Measurements from ENCODE around the gene PCDHA1.
"Not testable (repeated sequence)": the region's sequence is repeated elsewhere in the genome, so short reads cannot be mapped to it uniquely, and the experiment has no call there.

PCDHA1 gene

GRCh38 chr5:140808889-140809291 lies 22.9 kb downstream of the PCDHA1 start:
- DNase-seq = no peak

- no peak for DNase-seq
Observed at GRCh38 chr5:140821375-140822280, 35.7 kb downstream of the PCDHA1 start, which contains the start of gene PCDHA5. TSS of gene PCDHA5 (plus strand) at chr5:140821613.

GRCh38 chr5:140822281-140822629 lies 36.3 kb downstream of the PCDHA1 start:
- DNase-seq = no peak

GRCh38 chr5:140822969-140823368 lies 37.0 kb downstream of the PCDHA1 start:
- DNase-seq = not testable (repeated sequence)

GRCh38 chr5:140823475-140823874 lies 37.5 kb downstream of the PCDHA1 start:
- DNase-seq = no peak

GRCh38 chr5:140827704-140828361 lies 41.9 kb downstream of the PCDHA1 start, which contains the start of gene PCDHA6:
TSS of gene PCDHA6 (plus strand) at chr5:140827960. CDS start at chr5:140828092, 132 bp downstream.
- DNase-seq = no peak

- DNase-seq = no peak
Observed at GRCh38 chr5:140828362-140828737, 42.4 kb downstream of the PCDHA1 start.

GRCh38 chr5:140829511-140830501 lies 43.9 kb downstream of the PCDHA1 start:
- not testable (repeated sequence) for DNase-seq

GRCh38 chr5:140833993-140834392 lies 48.1 kb downstream of the PCDHA1 start, which contains the start of gene PCDHA7:
TSS of gene PCDHA7 (plus strand) at chr5:140834269. CDS start at chr5:140834384, 115 bp downstream.
- no peak for DNase-seq

- DNase-seq = not testable (repeated sequence)
Observed at GRCh38 chr5:140834439-140835008, 48.6 kb downstream of the PCDHA1 start.

GRCh38 chr5:140835622-140836510 lies 49.9 kb downstream of the PCDHA1 start:
- no peak for DNase-seq

- DNase-seq = no peak
Observed at GRCh38 chr5:140840978-140841962, 55.3 kb downstream of the PCDHA1 start, which contains the start of gene PCDHA8. TSS of gene PCDHA8 (plus strand) at chr5:140841187. CDS start at chr5:140841322, 135 bp downstream.

- DNase-seq = no peak
Observed at GRCh38 chr5:140842798-140843733, 57.1 kb downstream of the PCDHA1 start.

GRCh38 chr5:140848139-140849102 lies 62.5 kb downstream of the PCDHA1 start, which contains the start of gene PCDHA9:
TSS of gene PCDHA9 (plus strand) at chr5:140848382. CDS start at chr5:140848496, 114 bp downstream.
- DNase-seq = not testable (repeated sequence)

- not testable (repeated sequence) for DNase-seq
Observed at GRCh38 chr5:140849831-140850634, 64.1 kb downstream of the PCDHA1 start.

All from NCI-H1105 treated with DMSO at 0.1 percent for 48 hours (cell line).